CD4-positive, alpha-beta T cell (primary cell): Measurements from ENCODE around the gene HS3ST4. TPM values are rescaled to one million over a fixed set of nuclear protein-coding genes. Genes with fewer than 3 reads are reported as not detected.

ENCODE experiments used
- ATAC-seq: fragments of 200-7000 bp; cut with Tn5 transposase; one replicate; pipeline ENCODE4 v1.10.0; 2022; ENCODE audit warnings: mild to moderate bottlenecking; ENCODE audit not compliant: poor library complexity
- CTCF ChIA-PET: fragments of 350-600 bp; sonication (Branson Sonifier 250); formaldehyde crosslinking; loops from one replicate; lab custom pipeline; 2021; ENCODE audit warnings: antibody characterized with exemption, inconsistent platforms; lab: Charles Lee
- POLR2A ChIA-PET: fragments of 350-600 bp; sonication (Branson Sonifier 250); formaldehyde crosslinking; loops from one replicate; lab custom pipeline; 2021; ENCODE audit warnings: antibody characterized with exemption, inconsistent platforms; lab: Charles Lee
- DNase-seq, 14 experiments: peaks; one replicate each; pipeline ENCODE4 v3.0.0-alpha.2; 2013 to 2020; ENCODE audit warnings: mixed read lengths in 2 of 14
- H3K27ac ChIP-seq, 2 donors: one replicate each; pipeline versions ENCODE4 v1.5.1 to v1.7.0; 2013; ENCODE audit warnings: low read length in 2 of 2, low read depth in 1 of 2, mild to moderate bottlenecking in 1 of 2
- H3K27me3 ChIP-seq, 2 experiments: 1 replicate in 1 of 2; 2 replicates in 1 of 2; pipeline versions ENCODE4 v1.6.1 to v1.7.0; 2013; ENCODE audit warnings: low read length in 2 of 2, control low read depth in 1 of 2, mild to moderate bottlenecking in 1 of 2, moderate library complexity in 1 of 2; ENCODE audit not compliant: insufficient read depth in 2 of 2, control insufficient read depth in 1 of 2
- H3K36me3 ChIP-seq: one replicate; pipeline ENCODE4 v1.6.1; 2013; ENCODE audit warnings: low read length, control low read depth; ENCODE audit not compliant: insufficient read depth
- H3K4me1 ChIP-seq: one replicate; pipeline ENCODE4 v1.6.1; 2013; ENCODE audit warnings: low read length, control low read depth; ENCODE audit not compliant: insufficient read depth
- H3K4me3 ChIP-seq: one replicate; pipeline ENCODE4 v1.5.1; 2013; ENCODE audit warnings: mild to moderate bottlenecking, low read length, moderate library complexity
- H3K9me3 ChIP-seq, 2 experiments: 1 replicate in 1 of 2; 2 replicates in 1 of 2; pipeline versions ENCODE4 v1.6.1 to v1.7.0; 2013; ENCODE audit warnings: low read length in 2 of 2, mild to moderate bottlenecking in 2 of 2, control low read depth in 1 of 2, moderate library complexity in 1 of 2; ENCODE audit not compliant: control insufficient read depth in 1 of 2, insufficient read depth in 1 of 2
- H3K27ac Mint-ChIP-seq: one replicate; pipeline ENCODE4 v1.8.0; 2020; ENCODE audit warnings: mixed read lengths
- H3K27me3 Mint-ChIP-seq: one replicate; pipeline ENCODE4 v1.8.0; 2021; ENCODE audit warnings: mixed read lengths
- H3K36me3 Mint-ChIP-seq: one replicate; pipeline ENCODE4 v1.8.0; 2021; ENCODE audit warnings: low read depth, mixed read lengths
- H3K4me1 Mint-ChIP-seq: one replicate; pipeline ENCODE4 v1.8.0; 2021; ENCODE audit warnings: low read depth, mixed read lengths
- H3K4me3 Mint-ChIP-seq: one replicate; pipeline ENCODE4 v1.8.0; 2020; ENCODE audit warnings: mild to moderate bottlenecking, mixed read lengths
- H3K9me3 Mint-ChIP-seq: one replicate; pipeline ENCODE4 v1.8.0; 2020; ENCODE audit warnings: mixed read lengths
- CTCF ChIP-seq: fragments of 200-600 bp; IDR thresholded peaks from one replicate; pipeline ENCODE4 v1.8.0; 2022; ENCODE audit warnings: antibody characterized with exemption, mild to moderate bottlenecking
- intact Hi-C, 2 experiments: fragments of 100-400 bp; cut with DNase I in 1 of 2; cut with micrococcal nuclease in 1 of 2; formaldehyde crosslinking; loops; one replicate each; pipeline versions ENCODE4 v1.15.1 to v1.9.0; 2023 to 2025; cut with DNase I, micrococcal nuclease
- total RNA-seq, 174 experiments: library from RNA in 2 of 174; stranded (reverse) in 2 of 174; gene quantifications; one replicate each; pipeline ENCODE4 v1.2.3 and lab custom pipeline; 2021 to 2026

HS3ST4 gene
- total RNA-seq, 2 experiments from 2014 or later: not detected

GRCh38 chr16:26120729-26121128 lies 429.0 kb downstream of the HS3ST4 start:
- no peaks in the 10 kb centered on the region for H3K36me3 ChIP-seq
- Mint-ChIP-seq H3K36me3 (no peaks in the 10 kb centered on the region), H3K27me3 (peaks cover 11% of the 10 kb centered on the region), H3K4me3 (no peak overlapping the region), H3K27ac (no peak overlapping the region), H3K4me1 (no peaks in the 10 kb centered on the region), H3K9me3 (no peaks in the 10 kb centered on the region)
- H3K4me3 ChIP-seq: no peak overlapping the region
- ChIA-PET POLR2A (no interaction called here), CTCF (no interaction called here)
- H3K27ac ChIP-seq: no peak overlapping the region
- H3K4me1 ChIP-seq: no peaks in the 10 kb centered on the region
- H3K9me3 ChIP-seq: no peaks in the 10 kb centered on the region
- intact Hi-C loops: no loop called here
- ATAC-seq (no peak), DNase-seq (no peak)
- TF ChIP-seq CTCF: no peak
- no peaks in the 10 kb centered on the region for H3K27me3 ChIP-seq

GRCh38 chr16:26128296-26128695 lies 436.5 kb downstream of the HS3ST4 start:
- Histone ChIP-seq H3K4me1 (no peaks in the 10 kb centered on the region), H3K27me3 (peaks cover 0 to 5% of the 10 kb centered on the region in 2 experiments), H3K4me3 (no peak overlapping the region), H3K27ac (no peak overlapping the region), H3K36me3 (no peaks in the 10 kb centered on the region), H3K9me3 (no peaks in the 10 kb centered on the region)
- Mint-ChIP-seq H3K4me3 (no peak overlapping the region), H3K27me3 (peaks cover 12% of the 10 kb centered on the region), H3K9me3 (no peaks in the 10 kb centered on the region), H3K4me1 (no peaks in the 10 kb centered on the region), H3K36me3 (no peaks in the 10 kb centered on the region), H3K27ac (no peak overlapping the region)
- ATAC-seq: no peak
- CTCF ChIA-PET: no interaction called here
- TF ChIP-seq CTCF: no peak
- POLR2A ChIA-PET: interaction anchor here (0.8 kb wide), 1 partner anchor 86 kb away, joined by 3 read pairs; no protein-coding TSS in a partner anchor
- intact Hi-C loops: no loop called here
- DNase-seq: no peak

- Mint-ChIP-seq H3K4me1 (no peaks in the 10 kb centered on the region), H3K9me3 (no peaks in the 10 kb centered on the region), H3K4me3 (no peak overlapping the region), H3K36me3 (no peaks in the 10 kb centered on the region), H3K27ac (no peak overlapping the region), H3K27me3 (peaks cover 12% of the 10 kb centered on the region)
- intact Hi-C loops: no loop called here
- ATAC-seq (no peak), DNase-seq (no peak)
- H3K4me1 ChIP-seq: no peaks in the 10 kb centered on the region
- peaks cover 0 to 5% of the 10 kb centered on the region in 2 experiments for H3K27me3 ChIP-seq
- H3K27ac ChIP-seq: no peak overlapping the region
- ChIA-PET POLR2A (no interaction called here), CTCF (no interaction called here)
- no peaks in the 10 kb centered on the region for H3K36me3 ChIP-seq
- no peak for TF ChIP-seq CTCF
- H3K9me3 ChIP-seq: no peaks in the 10 kb centered on the region
- no peak overlapping the region for H3K4me3 ChIP-seq
These were observed 438.2 kb downstream of the HS3ST4 start for GRCh38 chr16:26129997-26130396.
